H9 (cell line): ENCODE results near the gene SLC30A1. TPM values are rescaled to one million over a fixed set of nuclear protein-coding genes. Genes with fewer than 3 reads are reported as not detected.

ENCODE experiments used
- DNase-seq: peaks from one replicate; pipeline ENCODE4 v3.0.0-alpha.2; 2017
- H2AFZ ChIP-seq: one replicate; pipeline ENCODE4 v1.6.1; 2013; ENCODE audit warnings: mild to moderate bottlenecking, low read length, control low read depth, moderate library complexity
- H2AK5ac ChIP-seq: 2 replicates; pipeline ENCODE4 v1.6.1; 2013; ENCODE audit warnings: low read length, control low read depth, mixed read lengths; ENCODE audit not compliant: insufficient read length
- H2BK120ac ChIP-seq: one replicate; pipeline ENCODE4 v1.6.1; 2013; ENCODE audit warnings: low read depth, mild to moderate bottlenecking, low read length, control low read depth, inconsistent platforms; ENCODE audit not compliant: poor library complexity, severe bottlenecking
- H2BK12ac ChIP-seq: 2 replicates; pipeline ENCODE4 v1.6.1; 2013; ENCODE audit warnings: low read length, control low read depth, mixed read lengths, low read depth; ENCODE audit not compliant: insufficient read length
- H2BK15ac ChIP-seq: 2 replicates; pipeline ENCODE4 v1.6.1; 2013; ENCODE audit warnings: low read depth, low read length, control low read depth
- H2BK20ac ChIP-seq: one replicate; pipeline ENCODE4 v1.6.1; 2013; ENCODE audit warnings: low read depth, mild to moderate bottlenecking, low read length, control low read depth, inconsistent platforms; ENCODE audit not compliant: poor library complexity, severe bottlenecking
- H2BK5ac ChIP-seq: 2 replicates; pipeline ENCODE4 v1.6.1; 2013; ENCODE audit warnings: low read length, control low read depth, mixed read lengths; ENCODE audit not compliant: insufficient read length
- H3K14ac ChIP-seq: 2 replicates; pipeline ENCODE4 v1.6.1; 2013; ENCODE audit warnings: low read length, control low read depth; ENCODE audit not compliant: insufficient read depth
- H3K18ac ChIP-seq: 2 replicates; pipeline ENCODE4 v1.6.1; 2013; ENCODE audit warnings: low read depth, mild to moderate bottlenecking, mixed read lengths, low read length, control low read depth; ENCODE audit not compliant: insufficient read length
- H3K23ac ChIP-seq: 2 replicates; pipeline ENCODE4 v1.6.1; 2013; ENCODE audit warnings: low read length, control low read depth, mixed read lengths, low read depth; ENCODE audit not compliant: insufficient read length
- H3K23me2 ChIP-seq: 2 replicates; pipeline ENCODE4 v1.6.1; 2013; ENCODE audit warnings: low read depth, mild to moderate bottlenecking, mixed read lengths, low read length, control low read depth; ENCODE audit not compliant: insufficient read length, poor library complexity, severe bottlenecking
- H3K27ac ChIP-seq: 2 replicates; pipeline ENCODE4 v1.5.1; 2013; ENCODE audit warnings: low read length, control low read depth, mixed read lengths, low read depth; ENCODE audit not compliant: insufficient read length
- H3K27me3 ChIP-seq: 2 replicates; pipeline ENCODE4 v1.6.1; 2013; ENCODE audit warnings: low read length, control low read depth, inconsistent platforms; ENCODE audit not compliant: insufficient read depth
- H3K4ac ChIP-seq: 2 replicates; pipeline ENCODE4 v1.6.1; 2013; ENCODE audit warnings: low read depth, mild to moderate bottlenecking, control low read depth, inconsistent platforms, low read length, moderate library complexity
- H3K4me1 ChIP-seq: 2 replicates; pipeline ENCODE4 v1.6.1; 2013; ENCODE audit warnings: low read length, control low read depth, inconsistent platforms; ENCODE audit not compliant: insufficient read depth
- H3K4me2 ChIP-seq: 2 replicates; pipeline ENCODE4 v1.6.1; 2013; ENCODE audit warnings: low read length, control low read depth, mixed read lengths; ENCODE audit not compliant: insufficient read length, insufficient read depth
- H3K56ac ChIP-seq: 2 replicates; pipeline ENCODE4 v1.6.1; 2013; ENCODE audit warnings: low read depth, mild to moderate bottlenecking, mixed read lengths, low read length, control low read depth; ENCODE audit not compliant: insufficient read length
- H3K79me1 ChIP-seq: 2 replicates; pipeline ENCODE4 v1.6.1; 2013; ENCODE audit warnings: low read depth, mild to moderate bottlenecking, moderate library complexity, low read length, control low read depth, inconsistent platforms; ENCODE audit not compliant: insufficient read depth, poor library complexity, severe bottlenecking
- H3K79me2 ChIP-seq: 2 replicates; pipeline ENCODE4 v1.6.1; 2013; ENCODE audit warnings: low read length, control low read depth, inconsistent platforms; ENCODE audit not compliant: insufficient read depth
- H3K9ac ChIP-seq: 2 replicates; pipeline ENCODE4 v1.6.1; 2013; ENCODE audit warnings: low read length, control low read depth, mixed read lengths; ENCODE audit not compliant: insufficient read length; ENCODE audit errors: extremely low read depth
- H3K9me3 ChIP-seq: one replicate; pipeline ENCODE4 v1.6.1; 2013; ENCODE audit warnings: low read depth, low read length, inconsistent platforms; ENCODE audit not compliant: control insufficient read depth
- H3T11ph ChIP-seq: one replicate; pipeline ENCODE4 v1.6.1; 2013; ENCODE audit warnings: mild to moderate bottlenecking, low read length, control low read depth, inconsistent platforms
- H4K20me1 ChIP-seq: one replicate; pipeline ENCODE4 v1.6.1; 2013; ENCODE audit not compliant: control insufficient read depth, insufficient read length, insufficient read depth
- H4K5ac ChIP-seq: 2 replicates; pipeline ENCODE4 v1.6.1; 2013; ENCODE audit warnings: low read depth, mild to moderate bottlenecking, mixed read lengths, low read length, control low read depth; ENCODE audit not compliant: insufficient read length
- H4K8ac ChIP-seq: replicated peaks from 2 replicates; pipeline ENCODE4 v1.6.1; 2013; ENCODE audit warnings: low read length, control low read depth, mixed read lengths, low read depth; ENCODE audit not compliant: insufficient read length
- H4K91ac ChIP-seq: 2 replicates; pipeline ENCODE4 v1.6.1; 2013; ENCODE audit warnings: low read depth, mild to moderate bottlenecking, moderate library complexity, mixed read lengths, low read length, control low read depth; ENCODE audit not compliant: insufficient read length
- H3K27ac Mint-ChIP-seq, 3 experiments: 2 replicates in 2 of 3; 3 replicates in 1 of 3; pipeline ENCODE4 v1.8.0; 2020 to 2021; ENCODE audit warnings: mixed read lengths in 3 of 3, mild to moderate bottlenecking in 1 of 3, moderate library complexity in 1 of 3
- H3K27me3 Mint-ChIP-seq: 2 replicates; pipeline ENCODE4 v1.8.0; 2021; ENCODE audit warnings: low read depth, mild to moderate bottlenecking, moderate library complexity, mixed read lengths
- H3K36me3 Mint-ChIP-seq, 3 experiments: 2 replicates in 2 of 3; 3 replicates in 1 of 3; pipeline ENCODE4 v1.8.0; 2020 to 2021; ENCODE audit warnings: low read depth in 3 of 3, mixed read lengths in 3 of 3; ENCODE audit not compliant: insufficient read depth in 1 of 3
- H3K4me1 Mint-ChIP-seq, 2 experiments: 2 replicates each; pipeline ENCODE4 v1.8.0; 2020; ENCODE audit warnings: mixed read lengths in 2 of 2
- H3K4me3 Mint-ChIP-seq, 2 experiments: 2 replicates in 1 of 2; 3 replicates in 1 of 2; pipeline ENCODE4 v1.8.0; 2020 to 2021; ENCODE audit warnings: mild to moderate bottlenecking in 2 of 2, mixed read lengths in 2 of 2, moderate library complexity in 1 of 2
- H3K9me3 Mint-ChIP-seq, 2 experiments: 2 replicates in 1 of 2; 3 replicates in 1 of 2; pipeline ENCODE4 v1.8.0; 2020; ENCODE audit warnings: mild to moderate bottlenecking in 2 of 2, mixed read lengths in 2 of 2, moderate library complexity in 1 of 2
- CTCF ChIP-seq: fragments of 200-600 bp; sonication (generic); conservative IDR thresholded peaks from 3 replicates; pipeline ENCODE4 v1.8.0; 2021; ENCODE audit warnings: antibody characterized with exemption, mild to moderate bottlenecking
- WGBS: extraction: QIAGEN DNeasy Blood & Tissue Kit; methylation state at CpG from one replicate; pipeline ENCODE4 v1.1.7; 2013; ENCODE audit warnings: missing lambda C conversion rate, low lambda C conversion rate, mixed read lengths; ENCODE audit not compliant: insufficient read length; ENCODE audit errors: extremely low coverage; 5-methylcytosine and 5-hydroxymethylcytosine counted together
- total RNA-seq: library from RNA; stranded (reverse); gene quantifications from 2 replicates; pipeline ENCODE4 v1.2.1, GENCODE V29; 2021

Gene SLC30A1
- total RNA-seq, 1 experiment from 2014 or later: 17.1 TPM

GRCh38 chr1:211532088-211532444, 46.9 kb downstream of the SLC30A1 start:
- Histone ChIP-seq H3K23me2 (no peaks in the 10 kb centered on the region), H3K79me1 (no peaks in the 10 kb centered on the region), H2BK120ac (no peak overlapping the region), H3K4me1 (no peaks in the 10 kb centered on the region), H2BK20ac (no peak overlapping the region), H3K14ac (peak overlapping the region; percentile 11; the same call in 1 of the 2 replicates), H3K27ac (no peak overlapping the region), H3K79me2 (no peaks in the 10 kb centered on the region), H3K4me2 (no peak overlapping the region), H4K5ac (no peak overlapping the region), H2BK15ac (no peak overlapping the region), H2AFZ (no peak overlapping the region), H4K8ac (no peak overlapping the region), H3K9me3 (no peaks in the 10 kb centered on the region), H3K56ac (no peak overlapping the region), H3K4ac (no peak overlapping the region), H3K9ac (no peak overlapping the region), H2BK5ac (no peak overlapping the region), H4K91ac (no peak overlapping the region), H3K23ac (no peak overlapping the region), H3K27me3 (no peaks in the 10 kb centered on the region), H2BK12ac (no peak overlapping the region), H4K20me1 (no peaks in the 10 kb centered on the region), H3K18ac (no peak overlapping the region), H2AK5ac (no peak overlapping the region), H3T11ph (no peak overlapping the region)
- H3K4me1 Mint-ChIP-seq: peaks cover 3 to 7% of the 10 kb centered on the region in 2 experiments; a peak in 3 of 4 replicates
- WGBS: no CpG with 5 or more reads among the region's 6 CpGs
- H3K4me3 Mint-ChIP-seq: no peak overlapping the region
- DNase-seq: no peak
- H3K36me3 Mint-ChIP-seq: no peaks in the 10 kb centered on the region; a peak in 1 of 7 replicates
- H3K27ac Mint-ChIP-seq: no peak overlapping the region
- no peaks in the 10 kb centered on the region; the same call in none of the 2 replicates for H3K27me3 Mint-ChIP-seq
- no peaks in the 10 kb centered on the region for H3K9me3 Mint-ChIP-seq
- TF ChIP-seq CTCF: no peak
